ENCODE results near the gene ALG2.

Gene ALG2

DNA sequence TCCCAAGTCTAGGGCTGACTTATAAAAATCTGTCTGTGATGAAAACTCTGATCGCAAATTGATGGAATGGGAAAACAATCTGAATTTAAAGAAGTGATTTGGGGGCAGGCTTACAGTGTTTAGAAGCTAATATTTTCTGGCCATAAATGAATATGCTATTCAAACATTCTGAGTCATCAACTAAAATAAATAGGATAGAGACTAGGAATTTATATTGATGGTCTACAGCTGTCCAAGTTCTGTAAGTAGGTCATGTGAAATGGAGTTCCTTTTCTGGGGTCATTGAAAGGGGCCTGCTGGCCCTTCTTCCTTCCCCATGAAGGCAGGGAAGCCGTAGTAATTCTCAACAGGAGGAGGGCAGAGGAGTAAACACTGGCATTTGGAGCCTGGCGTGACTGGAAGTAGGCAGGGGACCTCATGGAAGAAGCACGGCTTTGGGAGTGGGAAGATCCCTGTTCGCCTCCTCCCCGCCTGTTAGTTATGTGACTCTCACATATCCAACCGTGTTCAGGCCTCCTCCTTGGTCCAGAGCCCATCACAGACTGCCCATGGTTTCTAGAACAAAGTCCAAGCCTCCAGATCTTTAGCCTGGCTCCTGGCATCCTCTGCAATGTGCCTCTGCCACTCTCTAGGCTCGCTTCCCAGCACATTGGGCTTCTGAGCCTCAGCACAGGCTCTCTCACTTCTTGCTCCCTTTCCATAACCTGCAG lies 31.7 kb downstream of the ALG2 start:
- DNase-seq, result no peak

DNA sequence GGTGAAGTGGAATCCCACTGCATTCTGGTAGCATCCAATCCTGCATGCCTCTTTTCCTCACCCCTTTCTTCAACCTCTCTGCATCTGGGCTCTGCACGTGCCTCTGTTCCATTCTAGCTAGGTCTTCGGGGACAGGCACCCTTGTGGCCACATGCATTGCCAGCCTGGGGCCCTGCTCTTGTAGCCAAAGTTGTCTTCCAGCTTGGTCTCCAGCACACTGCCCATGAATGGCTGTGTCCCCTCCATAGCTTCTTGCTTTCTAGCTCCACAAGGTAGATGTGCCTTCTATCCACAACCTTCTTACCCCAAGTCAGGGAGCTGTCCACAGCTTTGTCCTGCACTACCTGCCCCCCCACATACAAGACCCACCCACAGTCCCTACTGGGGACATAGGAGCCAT lies 32.6 kb downstream of the ALG2 start:
- DNase-seq, result no peak

- no peak for DNase-seq
Observed at GRCh38 chr9:99187311-99187710, 34.4 kb downstream of the ALG2 start.

DNA sequence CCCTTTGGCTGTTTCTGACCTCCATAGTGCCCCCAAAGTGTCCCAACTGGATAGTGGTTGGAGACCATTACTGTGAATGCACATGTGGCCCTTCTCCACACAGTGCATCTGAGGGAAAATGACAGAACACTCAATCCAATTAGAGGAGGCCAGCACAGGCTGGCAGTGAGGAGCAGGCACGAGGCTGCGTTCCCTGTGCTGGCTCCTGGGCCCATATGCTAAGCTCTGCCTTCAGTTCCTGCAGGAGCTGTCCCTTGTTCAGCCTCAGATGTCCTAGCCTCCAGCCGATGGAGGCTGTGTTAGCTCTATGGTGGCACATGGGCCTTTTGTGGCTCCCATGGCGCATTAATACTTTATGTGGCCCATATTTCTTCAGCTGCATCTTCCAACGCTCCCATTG lies 35.8 kb downstream of the ALG2 start:
- DNase-seq, result no peak

DNA sequence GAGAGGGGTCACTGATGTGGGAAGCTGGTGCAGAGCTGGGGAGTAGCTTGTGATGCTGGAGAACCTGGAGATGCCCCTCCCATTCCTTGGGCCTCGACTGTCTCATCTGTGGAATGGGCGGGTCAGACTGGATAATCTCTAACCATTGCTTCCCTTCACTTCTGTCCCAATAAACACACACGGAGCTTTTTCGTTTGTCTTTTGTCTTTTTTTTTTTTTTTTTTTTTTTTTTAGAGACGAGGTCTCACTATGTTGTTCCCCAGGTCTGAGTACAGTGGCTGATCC lies 36.5 kb downstream of the ALG2 start:
- no peak for DNase-seq

- peak; percentile 82 for DNase-seq
Observed at GRCh38 chr9:99184475-99185347, 37.0 kb downstream of the ALG2 start.

DNA sequence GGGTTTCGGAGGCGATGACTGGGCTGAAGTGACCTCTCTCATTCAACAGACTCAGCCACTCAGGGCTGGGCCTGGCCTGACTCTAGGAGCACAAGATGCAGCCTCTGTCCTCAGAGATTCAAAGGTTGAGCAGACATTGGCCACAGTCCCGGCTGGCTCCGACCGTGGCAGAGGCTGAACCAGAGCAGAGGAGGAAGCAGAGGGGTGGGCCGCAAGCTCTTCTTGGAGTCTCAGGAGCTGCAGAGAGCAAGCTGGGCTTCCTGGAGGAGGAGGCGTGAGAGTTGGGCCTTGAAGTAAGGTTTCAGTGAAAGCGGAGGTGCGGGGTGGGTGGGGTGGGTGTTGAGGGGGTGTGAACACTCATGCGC lies 37.6 kb downstream of the ALG2 start:
- no peak for DNase-seq

GRCh38 chr9:99183616-99184015 lies 38.1 kb downstream of the ALG2 start:
- no peak for DNase-seq

DNA sequence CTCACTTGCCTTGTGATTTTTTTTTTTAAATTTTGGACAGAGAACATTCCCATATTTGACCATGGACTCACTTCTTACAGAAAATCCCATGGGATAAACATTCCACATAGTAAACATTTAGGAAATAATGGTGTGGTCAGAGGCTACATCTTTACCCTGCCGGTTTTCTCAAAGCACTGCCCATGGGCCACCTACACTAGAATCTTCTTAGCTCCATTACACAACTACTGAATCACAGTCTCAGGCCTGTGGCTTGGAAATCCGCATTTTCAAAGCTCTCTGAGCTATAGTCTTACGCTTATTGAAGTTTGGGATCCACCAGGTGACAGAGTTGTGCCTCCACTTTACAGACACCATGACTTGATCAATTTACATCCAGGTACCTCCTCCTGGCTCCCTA lies 39.4 kb downstream of the ALG2 start:
- no peak for DNase-seq

DNA sequence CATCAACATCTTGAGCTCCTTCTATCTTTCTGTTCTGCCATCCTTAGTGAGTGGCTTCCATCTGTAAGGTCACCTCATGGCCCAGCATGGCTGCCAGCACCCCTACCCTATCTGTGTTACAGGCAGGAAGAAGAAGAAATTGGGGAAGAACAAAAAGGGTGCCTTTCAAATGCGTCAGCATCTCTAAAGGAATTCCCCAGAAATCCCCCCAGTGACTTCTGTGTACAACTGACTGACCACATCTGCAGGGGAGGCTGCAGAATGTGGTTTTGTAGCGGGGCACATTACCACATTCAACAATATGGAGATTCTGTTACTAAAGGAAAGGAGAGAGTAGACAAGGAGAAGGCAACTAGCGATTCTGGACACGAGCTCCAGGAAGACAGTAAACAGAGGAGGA lies 40.1 kb downstream of the ALG2 start:
- peak; percentile 40 for DNase-seq

DNA sequence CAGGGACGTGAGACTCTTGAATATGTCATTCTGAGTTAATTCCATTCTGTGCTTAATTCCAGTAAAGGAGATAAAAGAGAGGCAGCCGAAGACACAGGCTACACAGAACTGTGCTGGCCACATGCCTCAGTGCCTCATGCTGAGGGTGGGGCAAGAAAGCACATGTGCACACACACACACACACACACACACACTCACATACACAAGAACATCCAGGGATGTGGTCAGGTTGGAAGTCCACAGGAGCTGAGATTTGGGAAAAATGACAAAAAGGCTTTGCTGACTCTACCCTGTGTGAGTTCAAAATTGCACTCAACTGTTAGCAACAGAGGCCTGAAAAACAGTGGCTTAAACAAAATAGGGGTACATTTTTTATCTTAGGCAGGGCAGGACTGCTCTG lies 40.5 kb downstream of the ALG2 start:
- no peak for DNase-seq

GRCh38 chr9:99180662-99181061 lies 41.1 kb downstream of the ALG2 start:
- DNase-seq, result no peak

DNA sequence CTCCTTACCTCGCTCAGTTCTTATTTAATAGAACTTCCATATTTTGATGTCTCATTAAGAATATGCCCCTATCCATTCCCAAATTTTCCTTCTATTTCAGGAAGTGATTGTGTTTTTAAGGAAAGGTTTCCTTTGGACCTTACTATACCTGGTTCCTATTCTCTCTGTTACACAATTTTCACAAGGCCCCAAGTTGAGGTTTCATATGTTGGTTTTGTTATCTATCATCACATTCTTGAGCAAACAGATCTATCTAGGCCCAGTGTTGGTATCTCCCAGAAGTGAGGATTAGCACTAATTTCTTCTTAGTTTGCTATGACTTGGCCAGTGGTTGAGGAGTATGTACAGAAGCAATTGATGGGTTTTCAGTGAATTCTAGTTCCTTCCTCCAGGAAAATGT lies 41.5 kb downstream of the ALG2 start:
- DNase-seq, result no peak

GRCh38 chr9:99178912-99179872 lies 42.5 kb downstream of the ALG2 start:
- no peak for DNase-seq

- DNase-seq, result no peak
Observed at GRCh38 chr9:99177576-99178366, 44.0 kb downstream of the ALG2 start.

GRCh38 chr9:99176527-99177013 lies 45.2 kb downstream of the ALG2 start:
- peak; percentile 38 for DNase-seq

DNA sequence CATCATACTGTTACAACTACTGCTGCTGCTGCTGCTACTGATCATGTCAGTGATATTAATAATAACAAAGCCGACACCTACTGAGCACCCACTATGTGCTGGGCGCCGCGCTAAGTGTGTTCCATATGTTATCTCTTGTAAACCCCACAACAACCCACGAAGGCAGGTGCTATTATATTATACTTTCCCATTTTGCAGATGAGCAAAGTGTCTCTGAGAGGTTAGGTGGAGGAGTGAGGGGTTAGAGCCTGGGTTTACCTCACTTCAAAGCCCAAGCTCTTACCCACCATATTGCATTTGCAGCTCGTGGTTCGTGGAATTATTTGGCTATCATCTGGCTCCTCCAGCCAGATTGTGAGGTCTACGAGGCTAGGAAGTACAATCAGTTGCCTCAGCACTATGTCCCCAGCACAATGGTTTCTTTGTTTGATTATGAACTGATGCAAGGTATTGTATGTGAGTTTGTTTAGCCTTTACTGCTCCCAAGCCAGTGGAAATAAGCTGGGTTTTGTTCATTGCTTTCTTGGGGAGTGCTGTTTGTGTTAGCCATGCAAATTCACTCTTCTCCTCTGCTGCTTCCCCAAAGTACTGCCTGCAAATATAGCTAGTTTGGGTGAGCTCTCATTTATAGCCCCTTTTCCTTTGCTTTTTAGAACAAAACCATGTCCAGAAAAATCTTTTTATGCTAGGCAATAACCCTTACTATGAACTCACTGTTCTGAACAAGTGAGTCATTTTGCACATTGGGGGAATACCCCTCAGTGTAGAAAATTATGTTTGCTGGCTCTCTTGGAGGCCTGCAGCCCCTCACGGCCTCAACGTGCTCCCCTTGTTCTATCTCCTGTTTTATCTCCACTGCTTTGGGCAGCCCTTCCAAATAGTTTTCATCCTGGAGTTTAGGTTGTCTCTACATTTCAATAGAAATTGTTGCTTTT lies 47.9 kb downstream of the ALG2 start:
- DNase-seq, result no peak

GRCh38 chr9:99172124-99173091 lies 49.3 kb downstream of the ALG2 start:
- DNase-seq, result peak; percentile 68

- no peak for DNase-seq
Observed at GRCh38 chr9:99171225-99172123, 50.3 kb downstream of the ALG2 start.

Data from kidney glomerular epithelial cell (primary cell).